ENCODE results near the gene IL22RA1.

GRCh38 chr1:24124980-24125379, 18.0 kb downstream of the IL22RA1 start:
- TF ChIP-seq CTCF (IDR thresholded peaks at IDR 0.05) (no peak), POLR2A (IDR thresholded peaks at IDR 0.05) (no peak)
